Trophoblast cell (in vitro differentiated cells and primary cell): ENCODE measurements around the gene TMEM272.
A peak's percentile ranks its signal among the peaks of the same experiment; 100 is the strongest.

Experiments used
- DNase-seq, 2 donors: peaks; one replicate each; pipeline ENCODE4 v3.0.0-alpha.2; 2016
- H2AFZ ChIP-seq: 2 replicates; pipeline ENCODE4 v1.6.1; 2013; ENCODE audit warnings: low read length, moderate library complexity, mild to moderate bottlenecking; ENCODE audit not compliant: insufficient read depth, poor library complexity
- H2AK5ac ChIP-seq: 2 replicates; pipeline ENCODE4 v1.6.1; 2013; ENCODE audit warnings: mild to moderate bottlenecking, low read length
- H2BK120ac ChIP-seq: 2 replicates; pipeline ENCODE4 v1.6.1; 2013; ENCODE audit warnings: low read length, mild to moderate bottlenecking, moderate library complexity; ENCODE audit not compliant: insufficient read depth, poor library complexity
- H2BK12ac ChIP-seq: 2 replicates; pipeline ENCODE4 v1.6.1; 2013; ENCODE audit warnings: mild to moderate bottlenecking, low read length, moderate library complexity
- H2BK5ac ChIP-seq: 2 replicates; pipeline ENCODE4 v1.6.1; 2013; ENCODE audit warnings: low read length, low read depth, moderate library complexity, mild to moderate bottlenecking; ENCODE audit not compliant: poor library complexity
- H3K14ac ChIP-seq: 2 replicates; pipeline ENCODE4 v1.6.1; 2013; ENCODE audit warnings: mild to moderate bottlenecking, low read length
- H3K18ac ChIP-seq: 2 replicates; pipeline ENCODE4 v1.6.1; 2013; ENCODE audit warnings: mild to moderate bottlenecking, low read length
- H3K23ac ChIP-seq: 2 replicates; pipeline ENCODE4 v1.6.1; 2013; ENCODE audit warnings: low read length
- H3K27ac ChIP-seq: 2 replicates; pipeline ENCODE4 v1.5.1; 2013; ENCODE audit warnings: low read depth, mild to moderate bottlenecking, inconsistent platforms, low read length, moderate library complexity
- H3K27me3 ChIP-seq: 2 replicates; pipeline ENCODE4 v1.6.1; 2013; ENCODE audit warnings: inconsistent platforms, mild to moderate bottlenecking, low read length, moderate library complexity; ENCODE audit not compliant: insufficient read depth
- H3K36me3 ChIP-seq, 2 experiments: 1 replicate in 1 of 2; 2 replicates in 1 of 2; pipeline ENCODE4 v1.6.1; 2013; ENCODE audit warnings: low read length in 2 of 2, mild to moderate bottlenecking in 2 of 2, moderate library complexity in 1 of 2; ENCODE audit not compliant: insufficient read depth in 2 of 2, control insufficient read depth in 1 of 2
- H3K4ac ChIP-seq: 2 replicates; pipeline ENCODE4 v1.6.1; 2013; ENCODE audit warnings: low read depth, mild to moderate bottlenecking, low read length, moderate library complexity
- H3K4me1 ChIP-seq, 2 experiments: 1 replicate in 1 of 2; 2 replicates in 1 of 2; pipeline ENCODE4 v1.6.1; 2013; ENCODE audit warnings: low read length in 2 of 2, mild to moderate bottlenecking in 2 of 2, moderate library complexity in 1 of 2; ENCODE audit not compliant: insufficient read depth in 2 of 2, control insufficient read depth in 1 of 2
- H3K4me2 ChIP-seq: 2 replicates; pipeline ENCODE4 v1.6.1; 2013; ENCODE audit warnings: inconsistent platforms, mild to moderate bottlenecking, low read length, moderate library complexity
- H3K4me3 ChIP-seq: 2 replicates; pipeline ENCODE4 v1.5.1; 2013; ENCODE audit warnings: mild to moderate bottlenecking, low read depth, low read length, inconsistent platforms
- H3K79me1 ChIP-seq: one replicate; pipeline ENCODE4 v1.6.1; 2013; ENCODE audit warnings: low read length
- H3K79me2 ChIP-seq: 2 replicates; pipeline ENCODE4 v1.6.1; 2013; ENCODE audit warnings: low read length, mild to moderate bottlenecking; ENCODE audit not compliant: control insufficient read depth, insufficient read depth, poor library complexity
- H3K9ac ChIP-seq: 2 replicates; pipeline ENCODE4 v1.6.1; 2013; ENCODE audit warnings: mild to moderate bottlenecking, low read length
- H3K9me3 ChIP-seq: 2 replicates; pipeline ENCODE4 v1.6.1; 2013; ENCODE audit warnings: low read depth, mild to moderate bottlenecking, control low read depth, inconsistent platforms, low read length; ENCODE audit not compliant: insufficient read depth
- H4K12ac ChIP-seq: 2 replicates; pipeline ENCODE4 v1.6.1; 2013; ENCODE audit warnings: low read depth, mild to moderate bottlenecking, low read length, moderate library complexity
- H4K8ac ChIP-seq: 2 replicates; pipeline ENCODE4 v1.6.1; 2013; ENCODE audit warnings: low read depth, mild to moderate bottlenecking, low read length, moderate library complexity
- H4K91ac ChIP-seq: one replicate; pipeline ENCODE4 v1.6.1; 2013; ENCODE audit warnings: low read depth, mild to moderate bottlenecking, low read length, moderate library complexity
- WGBS: extraction: QIAGEN DNeasy Blood & Tissue Kit; methylation state at CpG from one replicate; pipeline ENCODE4 v1.1.7; 2013; ENCODE audit warnings: missing lambda C conversion rate; ENCODE audit not compliant: insufficient read length, insufficient coverage; ENCODE audit errors: extremely low coverage; 5-methylcytosine and 5-hydroxymethylcytosine counted together

TMEM272 gene

DNA sequence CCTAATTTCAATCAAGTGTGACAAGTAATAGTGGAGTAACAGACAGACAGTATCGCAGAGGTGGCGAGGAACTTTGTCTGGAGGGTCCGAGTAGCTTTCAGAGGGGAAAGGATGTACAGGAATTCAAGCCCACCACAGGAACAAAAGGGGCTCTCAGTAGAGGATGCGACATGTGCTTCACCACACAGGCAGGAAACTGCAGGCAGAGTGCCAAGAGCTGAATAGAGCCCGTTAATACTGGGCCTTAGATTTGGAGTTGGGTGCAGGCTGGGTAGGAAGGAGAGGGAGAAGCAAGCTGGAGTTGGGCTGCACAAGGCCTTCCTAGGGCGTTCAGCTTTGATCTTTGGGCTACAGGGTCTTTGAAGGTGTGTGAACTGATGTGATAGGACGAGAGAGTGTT is 18.0 kb upstream of the TMEM272 start:
- Histone ChIP-seq H3K9me3 (peaks cover 2% of the 10 kb centered on the region), H4K91ac (no peak overlapping the region), H2BK12ac (no peak overlapping the region), H2BK5ac (no peak overlapping the region), H3K27me3 (no peaks in the 10 kb centered on the region), H4K12ac (no peak overlapping the region), H3K79me2 (no peaks in the 10 kb centered on the region), H2BK120ac (no peak overlapping the region), H2AFZ (no peak overlapping the region), H2AK5ac (no peak overlapping the region), H3K79me1 (no peaks in the 10 kb centered on the region), H4K8ac (no peak overlapping the region), H3K9ac (no peak overlapping the region), H3K23ac (no peak overlapping the region), H3K4me1 (no peaks in the 10 kb centered on the region), H3K4ac (no peak overlapping the region), H3K27ac (no peak overlapping the region), H3K18ac (no peak overlapping the region), H3K14ac (no peak overlapping the region), H3K4me3 (no peak overlapping the region), H3K36me3 (no peaks in the 10 kb centered on the region), H3K4me2 (no peak overlapping the region)
- no peak for DNase-seq
- WGBS = no CpG with 5 or more reads among the region's 7 CpGs

- no peak within 1 kb of the TSS for H3K27ac ChIP-seq
- no peak within 1 kb of the TSS for H4K8ac ChIP-seq
- no peak within 1 kb of the TSS for H3K4me2 ChIP-seq
- H3K9ac ChIP-seq = no peak within 1 kb of the TSS
- no peak within 1 kb of the TSS for H3K14ac ChIP-seq
- WGBS = no CpG with 5 or more reads among the region's 5 CpGs
- H3K4me3 ChIP-seq = no peak within 1 kb of the TSS
- H3K4ac ChIP-seq = no peak within 1 kb of the TSS
- H2BK5ac ChIP-seq = no peak within 1 kb of the TSS
- no peak within 1 kb of the TSS for H2BK120ac ChIP-seq
- H3K23ac ChIP-seq = no peak within 1 kb of the TSS
- no peak within 1 kb of the TSS for H4K91ac ChIP-seq
- no peaks in the 10 kb centered on the region for H3K79me1 ChIP-seq
- H3K9me3 ChIP-seq = peaks cover 2% of the 10 kb centered on the region
- no peak within 1 kb of the TSS for H3K18ac ChIP-seq
- H3K36me3 ChIP-seq = no peaks in the 10 kb centered on the region
- H3K79me2 ChIP-seq = no peaks in the 10 kb centered on the region
- H4K12ac ChIP-seq = no peak within 1 kb of the TSS
- H2BK12ac ChIP-seq = no peak within 1 kb of the TSS
- H3K27me3 ChIP-seq = no peaks in the 10 kb centered on the region
- no peak for DNase-seq
- no peak within 1 kb of the TSS for H2AK5ac ChIP-seq
- no peaks in the 10 kb centered on the region for H3K4me1 ChIP-seq
- H2AFZ ChIP-seq = no peak within 1 kb of the TSS
Measured at GRCh38 chr13:51861723-51862300, 16.8 kb upstream of the TMEM272 start, which contains the start of gene CCDC70. CCDC70 (plus strand) TSS chr13:51861969; CDS start chr13:51865412, 3,443 bp downstream.

GRCh38 chr13:51858433-51859247 is 13.7 kb upstream of the TMEM272 start:
- no peak overlapping the region for H4K8ac ChIP-seq
- H2AFZ ChIP-seq = no peak overlapping the region
- H3K27me3 ChIP-seq = no peaks in the 10 kb centered on the region
- H2BK12ac ChIP-seq = no peak overlapping the region
- no peak overlapping the region for H3K9ac ChIP-seq
- H3K18ac ChIP-seq = no peak overlapping the region
- H3K14ac ChIP-seq = no peak overlapping the region
- no peak overlapping the region for H4K91ac ChIP-seq
- no peaks in the 10 kb centered on the region for H3K4me1 ChIP-seq
- no peak overlapping the region for H3K4me2 ChIP-seq
- H3K23ac ChIP-seq = no peak overlapping the region
- no peaks in the 10 kb centered on the region for H3K9me3 ChIP-seq
- no peak overlapping the region for H3K4ac ChIP-seq
- no peak overlapping the region for H3K27ac ChIP-seq
- no peak overlapping the region for H3K4me3 ChIP-seq
- peak in 1 of 2 donors; percentile 11 for DNase-seq
- no peaks in the 10 kb centered on the region for H3K79me1 ChIP-seq
- no peaks in the 10 kb centered on the region for H3K79me2 ChIP-seq
- H2BK5ac ChIP-seq = no peak overlapping the region
- WGBS = no CpG with 5 or more reads among the region's 11 CpGs
- no peak overlapping the region for H2BK120ac ChIP-seq
- H2AK5ac ChIP-seq = no peak overlapping the region
- H3K36me3 ChIP-seq = no peaks in the 10 kb centered on the region
- no peak overlapping the region for H4K12ac ChIP-seq

DNA sequence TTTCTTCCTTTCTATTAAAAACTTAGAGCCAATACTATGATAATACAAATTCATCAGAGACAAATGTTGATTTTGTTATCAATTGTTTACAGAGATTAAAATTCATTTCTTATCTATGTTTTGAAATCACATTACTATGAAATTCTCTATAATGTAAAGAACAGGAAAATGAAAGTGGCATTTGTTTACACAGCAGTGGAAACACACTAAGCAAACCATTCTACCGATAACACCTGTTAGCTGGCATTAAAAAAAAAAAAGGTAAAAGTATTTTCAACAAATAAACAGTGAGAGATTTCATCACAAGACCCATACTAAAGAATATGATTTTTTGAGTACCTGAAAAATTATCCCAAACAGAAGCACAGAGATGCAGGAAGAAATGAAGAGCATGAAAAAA is 12.0 kb upstream of the TMEM272 start:
- no peak overlapping the region for H2AFZ ChIP-seq
- H3K4me3 ChIP-seq = no peak overlapping the region
- H4K12ac ChIP-seq = no peak overlapping the region
- no peak overlapping the region for H3K18ac ChIP-seq
- no peak overlapping the region for H2BK5ac ChIP-seq
- H3K23ac ChIP-seq = no peak overlapping the region
- WGBS = no CpG with 5 or more reads among the region's 1 CpG
- no peaks in the 10 kb centered on the region for H3K36me3 ChIP-seq
- H4K8ac ChIP-seq = no peak overlapping the region
- H3K79me1 ChIP-seq = no peaks in the 10 kb centered on the region
- no peak for DNase-seq
- no peak overlapping the region for H3K27ac ChIP-seq
- H2BK120ac ChIP-seq = no peak overlapping the region
- H3K4me2 ChIP-seq = no peak overlapping the region
- no peaks in the 10 kb centered on the region for H3K9me3 ChIP-seq
- no peak overlapping the region for H3K4ac ChIP-seq
- no peak overlapping the region for H2AK5ac ChIP-seq
- no peak overlapping the region for H3K9ac ChIP-seq
- no peak overlapping the region for H3K14ac ChIP-seq
- H3K4me1 ChIP-seq = no peaks in the 10 kb centered on the region
- H3K79me2 ChIP-seq = no peaks in the 10 kb centered on the region
- H4K91ac ChIP-seq = no peak overlapping the region
- H2BK12ac ChIP-seq = no peak overlapping the region
- no peaks in the 10 kb centered on the region for H3K27me3 ChIP-seq
